Lung (tissue), 12 donors: Measurements from ENCODE around the gene NLN. TPM values are rescaled to one million over a fixed set of nuclear protein-coding genes. Genes with fewer than 3 reads are reported as not detected.
A peak's percentile ranks its signal among the peaks of the same experiment; 100 is the strongest.

Source experiments
- ATAC-seq: fragments of 200-7000 bp; cut with Tn5 transposase; one replicate; pipeline ENCODE4 v1.9.1; 2020; ENCODE audit warnings: moderate number of reproducible peaks; ENCODE audit not compliant: insufficient read depth, low FRiP score
- DNase-seq, 3 donors: peaks; one replicate each; pipeline ENCODE4 v3.0.0-alpha.2; 2013 to 2017
- H3K27ac ChIP-seq, 2 donors: one replicate each; pipeline ENCODE4 v1.5.1; 2013; ENCODE audit warnings: mild to moderate bottlenecking in 2 of 2, moderate library complexity in 2 of 2, control low read depth in 1 of 2, inconsistent platforms in 1 of 2, low read depth in 1 of 2, low read length in 1 of 2
- H3K27me3 ChIP-seq, 3 donors: one replicate each; pipeline ENCODE4 v1.5.1; 2013; ENCODE audit warnings: low read length in 2 of 3; ENCODE audit not compliant: control insufficient read depth in 3 of 3, insufficient read depth in 3 of 3
- H3K36me3 ChIP-seq, 4 donors: one replicate each; pipeline ENCODE4 v1.5.1; 2013; ENCODE audit warnings: low read length in 4 of 4, mild to moderate bottlenecking in 1 of 4, moderate library complexity in 1 of 4; ENCODE audit not compliant: control insufficient read depth in 4 of 4, insufficient read depth in 4 of 4
- H3K4me1 ChIP-seq, 5 donors: one replicate each; pipeline ENCODE4 v1.5.1; 2013; ENCODE audit warnings: low read length in 5 of 5, mild to moderate bottlenecking in 2 of 5, moderate library complexity in 1 of 5; ENCODE audit not compliant: control insufficient read depth in 5 of 5, insufficient read depth in 5 of 5
- H3K4me3 ChIP-seq: one replicate; pipeline ENCODE4 v1.5.1; 2013; ENCODE audit warnings: mild to moderate bottlenecking, control low read depth, moderate library complexity
- H3K9ac ChIP-seq, 2 donors: one replicate each; pipeline ENCODE4 v1.5.1; 2013; ENCODE audit warnings: low read length in 2 of 2, control low read depth in 1 of 2; ENCODE audit not compliant: insufficient read depth in 1 of 2
- H3K9me3 ChIP-seq, 4 donors: one replicate each; pipeline ENCODE4 v1.5.1; 2013; ENCODE audit warnings: low read length in 3 of 4, mild to moderate bottlenecking in 1 of 4, moderate library complexity in 1 of 4; ENCODE audit not compliant: control insufficient read depth in 4 of 4, insufficient read depth in 3 of 4
- CTCF ChIP-seq: IDR thresholded peaks from 2 replicates; pipeline ENCODE4 v1.5.1; 2012; ENCODE audit warnings: mild to moderate bottlenecking; ENCODE audit errors: control extremely low read depth, extremely low read depth
- WGBS, 2 donors: extraction: QIAGEN DNeasy Blood & Tissue Kit; methylation state at CpG; one replicate each; pipeline ENCODE4 v1.1.7; 2013; 5-methylcytosine and 5-hydroxymethylcytosine counted together
- polyA plus RNA-seq, 2 donors: library from polyadenylated mRNA; stranded (reverse); fragments of 200-250 nt; gene quantifications; one replicate each; pipeline ENCODE4 v1.2.1, GENCODE V29; 2013
- total RNA-seq, 2 donors: library from RNA; depleted of rRNA in 1 of 2; stranded (reverse); fragments of >200 nt in 1 of 2; gene quantifications; one replicate each; pipeline ENCODE4 v1.2.1, GENCODE V29; 2014 to 2021
- donor health status: control.
- donor health status: control.
- donor health status: Bipolar disorder and iron deficiency.
- donor health status: healthy.
- donor health status: DM: yes; HTN: yes; CAD: no.

The NLN gene
- total and polyA plus RNA-seq, 4 donors, result 2.9 to 21.3 (median 11.8) TPM

DNA sequence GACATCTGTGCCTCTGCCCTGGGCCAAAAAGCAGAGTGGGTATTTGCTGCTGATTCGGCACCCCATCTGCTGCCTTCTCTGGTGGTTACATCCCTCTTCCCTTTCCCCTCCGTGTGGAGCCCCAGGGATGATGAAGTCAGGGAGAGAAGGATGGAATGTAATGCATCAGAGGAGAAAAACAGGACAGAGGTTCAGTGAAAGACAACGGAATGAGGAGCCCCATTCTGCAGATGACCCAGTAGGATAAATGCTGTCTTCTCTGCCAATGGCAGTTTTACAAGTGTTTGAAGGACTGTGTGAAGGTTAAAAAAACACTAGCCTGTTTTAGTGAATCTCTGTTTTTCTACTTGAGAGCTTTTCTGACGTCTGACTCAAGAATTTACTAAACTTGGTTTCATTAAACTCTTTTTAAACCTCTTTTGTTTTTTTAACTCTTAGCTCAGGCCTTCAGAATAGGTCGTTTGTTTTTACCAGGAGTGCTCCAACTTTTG is 86.3 kb downstream of the NLN start:
- no peaks in the 10 kb centered on the region for H3K9me3 ChIP-seq
- H3K4me1 ChIP-seq, result peaks cover 0 to 2% (median 0%) of the 10 kb centered on the region in 5 donors
- H3K27me3 ChIP-seq, result no peaks in the 10 kb centered on the region
- H3K27ac ChIP-seq, result no peak overlapping the region
- no peak for TF ChIP-seq CTCF
- DNase-seq (no peak), ATAC-seq (no peak)
- 65 to 76% methylated on average over 5 of the region's 5 CpGs for WGBS, 2 donors
- no peak overlapping the region for H3K9ac ChIP-seq
- H3K4me3 ChIP-seq, result no peak overlapping the region
- H3K36me3 ChIP-seq, result peaks cover 0 to 2% (median 0%) of the 10 kb centered on the region in 4 donors

- no peak overlapping the region for H3K4me3 ChIP-seq
- H3K4me1 ChIP-seq, result peaks cover 0 to 2% (median 0%) of the 10 kb centered on the region in 5 donors
- H3K9ac ChIP-seq, result no peak overlapping the region
- H3K36me3 ChIP-seq, result peaks cover 0 to 2% (median 0%) of the 10 kb centered on the region in 4 donors
- ATAC-seq (no peak), DNase-seq (no peak)
- H3K27me3 ChIP-seq, result no peaks in the 10 kb centered on the region
- 95 to 96% methylated on average over 1 of the region's 1 CpG for WGBS, 2 donors
- no peak for TF ChIP-seq CTCF
- H3K9me3 ChIP-seq, result no peaks in the 10 kb centered on the region
- H3K27ac ChIP-seq, result no peak overlapping the region
These were observed 86.8 kb downstream of the NLN start for GRCh38 chr5:65808818-65809217.

- no peak for TF ChIP-seq CTCF
- 78 to 81% methylated on average over 8 of the region's 8 CpGs for WGBS, 2 donors
- Histone ChIP-seq H3K4me3 (no peak overlapping the region), H3K27ac (peak overlapping the region in 1 of 2 donors; percentile 50), H3K9me3 (no peaks in the 10 kb centered on the region), H3K36me3 (peaks cover 0 to 2% (median 0%) of the 10 kb centered on the region in 4 donors), H3K4me1 (peaks cover 0 to 2% (median 0%) of the 10 kb centered on the region in 5 donors), H3K27me3 (no peaks in the 10 kb centered on the region), H3K9ac (no peak overlapping the region)
- ATAC-seq (peak; percentile 49), DNase-seq (peak; percentile 34 to 51 (median 48))
These were observed 88.0 kb downstream of the NLN start for GRCh38 chr5:65809817-65810531.
